HEK293 (cell line): ENCODE data around the gene EPHB1.

Source experiments
- CTCF ChIP-seq: fragments of 450-650 bp; formaldehyde crosslinking; IDR thresholded peaks from 2 replicates; pipeline ENCODE4 v1.5.1; 2016; ENCODE audit warnings: missing biosample characterization, missing genetic modification characterization
- ZBTB17 ChIP-seq: fragments of 450-650 bp; formaldehyde crosslinking; IDR thresholded peaks from 2 replicates; pipeline ENCODE4 v1.5.1; 2016; ENCODE audit warnings: missing biosample characterization, missing genetic modification characterization
- ZNF114 ChIP-seq: fragments of 450-650 bp; formaldehyde crosslinking; IDR thresholded peaks from 2 replicates; pipeline ENCODE4 v1.5.0; 2017; ENCODE audit warnings: missing biosample characterization, missing genetic modification characterization
- ZNF621 ChIP-seq: fragments of 450-650 bp; formaldehyde crosslinking; IDR thresholded peaks from 2 replicates; pipeline ENCODE4 v1.5.1; 2017; ENCODE audit warnings: missing biosample characterization, missing genetic modification characterization
- ZNF747 ChIP-seq: fragments of 450-650 bp; formaldehyde crosslinking; IDR thresholded peaks from 2 replicates; pipeline ENCODE4 v1.5.1; 2016; ENCODE audit warnings: missing biosample characterization, missing genetic modification characterization

- TF ChIP-seq ZBTB17 (tag by site-specific recombination) (no peak), ZNF747 (tag by site-specific recombination) (no peak), ZNF114 (tag by site-specific recombination) (no peak), CTCF (tag by site-specific recombination) (no peak), ZNF621 (tag by site-specific recombination) (no peak)
Measured at GRCh38 chr3:134896141-134896540, 101.1 kb downstream of the EPHB1 start.
